OCI-LY7 (cell line): ENCODE results near the gene CMAS. TPM values are rescaled to one million over a fixed set of nuclear protein-coding genes. Genes with fewer than 3 reads are reported as not detected.

Experiments
- BruUV-seq: library from RNA; stranded (reverse); fragments of 400-500 nt; replicated peaks from 2 replicates; lab custom pipeline; 2021; lab: Mats Ljungman, UMichigan
- CTCF ChIA-PET: fragments of 300-600 bp; sonication (Branson Sonifier 250); formaldehyde crosslinking; loops from one replicate; lab custom pipeline; 2022; ENCODE audit warnings: antibody characterized with exemption; ENCODE audit not compliant: unreplicated experiment; lab: Charles Lee
- POLR2A ChIA-PET: fragments of 300-600 bp; sonication (Branson Sonifier 250); formaldehyde crosslinking; loops from one replicate; lab custom pipeline; 2022; ENCODE audit warnings: antibody characterized with exemption; lab: Charles Lee
- DNase-seq: peaks from one replicate; pipeline ENCODE4 v3.0.0-alpha.2; 2015; ENCODE audit warnings: low spot score
- H2AFZ ChIP-seq: fragments of 200-600 bp; sonication (generic), shearing (Covaris generic); 2 replicates; pipeline ENCODE4 v1.6.1; 2014; ENCODE audit warnings: mild to moderate bottlenecking, antibody characterized with exemption, low read length, moderate library complexity
- H3K27ac ChIP-seq: fragments of 200-600 bp; sonication (generic); 2 replicates; pipeline ENCODE4 v1.5.1; 2014; ENCODE audit warnings: mixed run types, low read depth, mild to moderate bottlenecking, moderate library complexity, low read length, inconsistent platforms; ENCODE audit not compliant: poor library complexity, severe bottlenecking
- H3K36me3 ChIP-seq: fragments of 200-600 bp; sonication (generic); 2 replicates; pipeline ENCODE4 v1.6.1; 2014; ENCODE audit warnings: mild to moderate bottlenecking, antibody characterized with exemption, low read length, moderate library complexity, mixed read lengths; ENCODE audit not compliant: insufficient read depth
- H3K4me1 ChIP-seq: fragments of 200-600 bp; sonication (generic); 2 replicates; pipeline ENCODE4 v1.5.1; 2014; ENCODE audit warnings: mild to moderate bottlenecking, low read length; ENCODE audit not compliant: insufficient read depth, poor library complexity, severe bottlenecking
- H3K4me2 ChIP-seq: fragments of 200-600 bp; sonication (generic); 2 replicates; pipeline ENCODE4 v1.6.1; 2014; ENCODE audit warnings: mild to moderate bottlenecking, low read length
- H3K4me3 ChIP-seq: fragments of 200-600 bp; sonication (generic); 2 replicates; pipeline ENCODE4 v1.5.1; 2014; ENCODE audit warnings: mild to moderate bottlenecking, low read depth, low read length; ENCODE audit not compliant: poor library complexity, severe bottlenecking
- H3K79me2 ChIP-seq: fragments of 200-600 bp; sonication (generic); 2 replicates; pipeline ENCODE4 v1.6.1; 2016; ENCODE audit warnings: low read depth, mild to moderate bottlenecking, low read length, moderate library complexity, mixed read lengths; ENCODE audit not compliant: insufficient read depth
- H3K9me2 ChIP-seq: fragments of 200-600 bp; sonication (generic); 2 replicates; pipeline ENCODE4 v1.6.1; 2016; ENCODE audit warnings: mild to moderate bottlenecking, low read length, mixed read lengths; ENCODE audit not compliant: insufficient read depth
- H3K9me3 ChIP-seq: fragments of 200-600 bp; sonication (generic); 2 replicates; pipeline ENCODE4 v1.6.1; 2014; ENCODE audit warnings: mild to moderate bottlenecking, mixed run types, low read length, mixed read lengths
- H4K20me1 ChIP-seq: fragments of 200-600 bp; sonication (generic); 2 replicates; pipeline ENCODE4 v1.6.1; 2014; ENCODE audit warnings: mild to moderate bottlenecking, antibody characterized with exemption, low read length, moderate library complexity, mixed read lengths; ENCODE audit not compliant: insufficient read depth
- CTCF ChIP-seq: fragments of 200-600 bp; sonication (generic); conservative IDR thresholded peaks from 2 replicates; pipeline ENCODE4 v1.5.1; 2014; ENCODE audit warnings: mild to moderate bottlenecking, antibody characterized with exemption, low read length, moderate library complexity, mixed read lengths
- EZH2phosphoT487 ChIP-seq: fragments of 200-600 bp; sonication (generic); IDR thresholded peaks from 2 replicates; pipeline ENCODE4 v1.6.1; 2018; ENCODE audit warnings: low read depth, borderline replicate concordance, mild to moderate bottlenecking, mixed run types, antibody characterized with exemption, low read length, moderate library complexity, mixed read lengths
- intact Hi-C: fragments of 100-400 bp; cut with micrococcal nuclease; formaldehyde crosslinking; loops from one replicate; pipeline ENCODE4 v1.10.0; 2022; ENCODE audit not compliant: unreplicated experiment
- total RNA-seq, 2 experiments: library from RNA; depleted of rRNA in 1 of 2; stranded (reverse); fragments of >200 nt in 1 of 2; shearing (Covaris generic) in 1 of 2; gene quantifications; 2 replicates each; pipeline ENCODE4 v1.2.3, GENCODE V29; 2014 to 2022

Gene CMAS
- total RNA-seq, 2 experiments from 2014 or later: 22.2 to 41.1 TPM

GRCh38 chr12:22100958-22101748, 55.1 kb downstream of the CMAS start:
- no TSS peak for BruUV-seq
- DNase-seq: peak; percentile 30
- ChIA-PET POLR2A (interaction anchor here (0.6 kb wide), 1 partner anchor 222 kb away, joined by 3 read pairs; no protein-coding TSS in a partner anchor), CTCF (no interaction called here)
- Histone ChIP-seq H3K36me3 (no peaks in the 10 kb centered on the region), H3K27ac (no peak overlapping the region), H3K9me3 (no peaks in the 10 kb centered on the region), H3K9me2 (no peaks in the 10 kb centered on the region), H3K4me3 (no peak overlapping the region), H3K4me2 (no peak overlapping the region), H3K79me2 (no peaks in the 10 kb centered on the region), H2AFZ (no peak overlapping the region), H3K4me1 (no peaks in the 10 kb centered on the region), H4K20me1 (no peaks in the 10 kb centered on the region)
- intact Hi-C loops: loop anchor here (1.0 kb wide), 1 partner anchor 342 kb away; no protein-coding TSS in a partner anchor
- TF ChIP-seq EZH2phosphoT487 (no peak), CTCF (peak; percentile 70)

- Histone ChIP-seq H3K27ac (no peak overlapping the region), H4K20me1 (no peaks in the 10 kb centered on the region), H2AFZ (no peak overlapping the region), H3K4me1 (no peaks in the 10 kb centered on the region), H3K79me2 (no peaks in the 10 kb centered on the region), H3K9me2 (no peaks in the 10 kb centered on the region), H3K4me2 (no peak overlapping the region), H3K9me3 (no peaks in the 10 kb centered on the region), H3K4me3 (no peak overlapping the region), H3K36me3 (no peaks in the 10 kb centered on the region)
- DNase-seq: no peak
- ChIA-PET CTCF (no interaction called here), POLR2A (interaction anchor here (0.6 kb wide), 1 partner anchor 222 kb away, joined by 3 read pairs; no protein-coding TSS in a partner anchor)
- TF ChIP-seq EZH2phosphoT487 (no peak), CTCF (no peak)
- intact Hi-C loops: loop anchor here (1.0 kb wide), 1 partner anchor 342 kb away; no protein-coding TSS in a partner anchor
- no TSS peak for BruUV-seq
These were observed 55.8 kb downstream of the CMAS start for GRCh38 chr12:22101749-22102243.

- intact Hi-C loops: no loop called here
- H3K4me2 ChIP-seq: no peak overlapping the region
- POLR2A ChIA-PET: no interaction called here
- no peaks in the 10 kb centered on the region for H3K9me2 ChIP-seq
- H3K36me3 ChIP-seq: no peaks in the 10 kb centered on the region
- H3K9me3 ChIP-seq: no peaks in the 10 kb centered on the region
- no peak overlapping the region for H2AFZ ChIP-seq
- no peaks in the 10 kb centered on the region for H3K4me1 ChIP-seq
- no peak overlapping the region for H3K4me3 ChIP-seq
- BruUV-seq: no TSS peak
- no peak for DNase-seq
- no peak overlapping the region for H3K27ac ChIP-seq
- TF ChIP-seq CTCF: no peak
- no peak for TF ChIP-seq EZH2phosphoT487
- CTCF ChIA-PET: no interaction called here
- no peaks in the 10 kb centered on the region for H4K20me1 ChIP-seq
- no peaks in the 10 kb centered on the region for H3K79me2 ChIP-seq
These were observed 57.4 kb downstream of the CMAS start for GRCh38 chr12:22103418-22103817.
